Camera-type eye (tissue), 1 donor: ENCODE measurements around the gene MMP21. TPM values are rescaled to one million over a fixed set of nuclear protein-coding genes. Genes with fewer than 3 reads are reported as not detected.

Experiments
- total RNA-seq: library from RNA; depleted of rRNA; stranded (reverse); fragments of >200 nt; gene quantifications from one replicate; pipeline ENCODE4 v1.2.3, GENCODE V29; 2014

The MMP21 gene, protein sequence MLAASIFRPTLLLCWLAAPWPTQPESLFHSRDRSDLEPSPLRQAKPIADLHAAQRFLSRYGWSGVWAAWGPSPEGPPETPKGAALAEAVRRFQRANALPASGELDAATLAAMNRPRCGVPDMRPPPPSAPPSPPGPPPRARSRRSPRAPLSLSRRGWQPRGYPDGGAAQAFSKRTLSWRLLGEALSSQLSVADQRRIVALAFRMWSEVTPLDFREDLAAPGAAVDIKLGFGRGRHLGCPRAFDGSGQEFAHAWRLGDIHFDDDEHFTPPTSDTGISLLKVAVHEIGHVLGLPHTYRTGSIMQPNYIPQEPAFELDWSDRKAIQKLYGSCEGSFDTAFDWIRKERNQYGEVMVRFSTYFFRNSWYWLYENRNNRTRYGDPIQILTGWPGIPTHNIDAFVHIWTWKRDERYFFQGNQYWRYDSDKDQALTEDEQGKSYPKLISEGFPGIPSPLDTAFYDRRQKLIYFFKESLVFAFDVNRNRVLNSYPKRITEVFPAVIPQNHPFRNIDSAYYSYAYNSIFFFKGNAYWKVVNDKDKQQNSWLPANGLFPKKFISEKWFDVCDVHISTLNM
- 1.2 TPM for total RNA-seq

DNA sequence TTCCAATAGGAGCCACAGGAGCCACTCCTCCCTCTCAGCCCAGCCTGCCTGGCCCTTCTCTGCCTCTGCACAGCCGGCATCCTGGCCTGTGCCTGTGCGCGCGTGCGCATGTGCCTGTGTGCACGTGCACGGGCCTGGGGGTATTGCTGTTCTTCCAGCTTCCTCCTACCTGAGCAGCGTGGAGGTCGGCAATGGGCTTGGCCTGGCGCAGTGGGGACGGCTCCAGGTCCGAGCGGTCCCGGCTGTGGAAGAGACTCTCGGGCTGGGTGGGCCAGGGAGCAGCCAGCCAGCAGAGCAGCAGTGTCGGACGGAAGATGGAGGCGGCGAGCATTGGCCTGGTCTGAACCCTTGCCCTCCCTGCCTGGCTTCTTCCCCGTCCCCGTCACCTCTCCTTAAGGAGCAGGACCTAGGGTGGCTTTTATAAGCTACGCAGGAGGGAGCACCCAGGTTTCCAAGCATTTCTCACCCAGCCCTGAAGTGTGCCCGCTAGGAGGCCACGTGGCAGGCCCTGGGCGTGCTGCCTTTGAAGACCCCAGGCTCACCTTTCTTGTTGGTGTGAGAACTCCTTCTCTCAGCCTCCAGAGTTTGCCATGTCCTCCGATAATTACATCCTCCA, at the start of gene MMP21:
TSS of gene MMP21 (minus strand) at position 331 of the 616 bp plus-strand sequence. CDS start at position 331, 0 bp downstream.

DNA sequence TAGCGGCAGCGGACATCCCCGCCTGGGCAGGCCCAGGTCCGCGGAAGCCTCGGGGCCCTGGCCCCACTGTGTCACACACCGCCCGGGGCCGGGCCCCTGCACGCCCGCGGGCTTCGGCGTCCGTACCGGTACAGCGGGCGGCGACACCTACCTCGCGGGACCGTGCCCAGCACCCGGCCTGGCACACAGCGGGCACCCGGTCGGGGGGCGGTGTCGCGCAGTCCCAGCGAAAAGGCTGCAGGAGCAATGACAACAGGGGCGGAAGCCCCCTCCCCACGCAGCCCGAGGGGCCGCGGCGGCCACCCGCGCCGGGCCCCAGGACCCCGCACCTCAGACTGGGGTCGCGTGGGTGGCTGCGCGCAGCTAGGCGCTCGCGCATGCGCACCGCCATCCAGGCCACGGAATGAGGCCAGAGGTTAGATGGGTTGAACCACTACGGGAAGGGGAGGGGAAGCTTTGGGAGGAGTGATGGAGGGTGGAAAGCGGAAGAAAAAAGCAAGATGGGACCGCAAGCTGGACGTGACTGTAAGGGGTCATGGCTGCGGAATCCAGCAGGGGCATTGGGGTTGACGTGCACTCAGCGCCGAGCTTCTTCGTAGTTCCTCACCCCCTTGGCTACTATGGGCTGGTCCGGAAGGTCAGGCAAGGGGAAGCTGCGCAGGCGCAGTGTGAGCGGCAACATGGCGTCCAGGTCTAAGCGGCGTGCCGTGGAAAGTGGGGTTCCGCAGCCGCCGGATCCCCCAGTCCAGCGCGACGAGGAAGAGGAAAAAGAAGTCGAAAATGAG, 47.4 kb upstream of the MMP21 start, which contains the start of the genes BCCIP and UROS:
TSS of gene BCCIP (plus strand) at position 669 of the 785 bp plus-strand sequence. CDS start at position 681, 12 bp downstream.
TSS of gene UROS (minus strand) at position 381 of the 785 bp plus-strand sequence. CDS start 6,759 bp downstream, outside the sequence.

DNA sequence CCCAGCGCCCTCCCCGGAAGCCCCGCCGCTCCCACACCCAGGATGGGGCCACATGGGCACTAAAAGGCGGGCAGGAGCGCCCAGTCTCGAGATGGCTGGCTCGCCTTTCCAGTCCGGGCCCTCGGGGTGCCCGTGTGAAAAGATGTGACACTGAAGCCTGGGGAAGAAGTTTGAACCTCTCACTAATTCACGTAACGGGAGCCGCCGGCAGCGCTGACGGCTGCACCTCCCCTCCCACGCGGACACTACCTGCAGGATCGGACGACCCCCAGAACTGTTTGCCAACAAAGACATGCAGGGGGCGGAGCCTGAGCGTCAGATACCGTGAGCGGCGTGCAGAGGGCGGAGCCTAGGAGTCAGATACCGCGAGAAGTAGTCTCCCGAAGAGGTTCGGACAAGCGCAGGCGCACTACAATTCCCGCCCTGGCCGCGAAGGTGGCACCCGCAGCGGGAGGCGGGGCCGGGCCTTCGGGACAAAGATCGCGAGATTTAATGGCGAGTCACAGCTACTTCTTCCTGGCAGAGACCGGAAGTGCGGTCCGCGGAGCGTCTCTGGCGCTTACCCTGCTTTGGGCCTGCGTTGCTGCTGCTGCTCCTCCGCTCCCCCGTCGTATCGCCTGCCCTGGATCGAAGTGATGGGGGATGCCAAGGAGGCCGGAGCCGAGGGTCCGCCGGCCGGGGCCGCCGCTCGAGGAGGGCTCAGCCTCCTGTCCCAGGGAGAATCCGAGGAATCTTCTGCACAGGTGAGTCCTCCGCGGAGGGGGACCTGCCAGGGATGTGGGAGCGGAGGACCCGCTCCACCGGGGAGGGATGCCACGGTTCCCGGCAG, 56.2 kb downstream of the MMP21 start, which contains the start of gene EDRF1:
TSS of gene EDRF1 (plus strand) at position 537 of the 829 bp plus-strand sequence. CDS start at position 636, 99 bp downstream.

Other genes with a start within 250 kb of the MMP21 start
- not detected for gene TEX36, start 92.7 kb downstream of the MMP21 start, total RNA-seq
- 50.4 TPM for gene EDRF1, start 56.1 kb downstream of the MMP21 start, total RNA-seq
- 55.3 TPM for gene UROS, start 47.4 kb upstream of the MMP21 start, total RNA-seq
- 63.5 TPM for gene BCCIP, start 47.7 kb upstream of the MMP21 start, total RNA-seq
- gene DHX32, start 105.5 kb upstream of the MMP21 start, total RNA-seq = 48.4 TPM
- gene FANK1, start 120.7 kb upstream of the MMP21 start, total RNA-seq = 3.1 TPM